Ascending aorta (tissue), 2 donors: ENCODE measurements around the gene TBC1D24. TPM values are rescaled to one million over a fixed set of nuclear protein-coding genes. Genes with fewer than 3 reads are reported as not detected.

ENCODE experiments used
- DNase-seq, 2 donors: peaks; one replicate each; pipeline ENCODE4 v3.0.0-alpha.2; 2019; ENCODE audit warnings: low spot score in 2 of 2
- H3K27ac ChIP-seq, 2 donors: fragments of 200-600 bp; sonication (generic); one replicate each; pipeline ENCODE4 v1.5.1; 2016 to 2017; ENCODE audit warnings: mild to moderate bottlenecking in 1 of 2
- H3K27me3 ChIP-seq: fragments of 200-600 bp; sonication (generic); one replicate; pipeline ENCODE4 v1.5.1; 2017
- H3K36me3 ChIP-seq, 2 donors: fragments of 200-600 bp; sonication (generic); one replicate each; pipeline ENCODE4 v1.5.1; 2016
- H3K4me1 ChIP-seq, 2 donors: fragments of 200-600 bp; sonication (generic); one replicate each; pipeline ENCODE4 v1.5.1; 2016 to 2017; ENCODE audit warnings: mild to moderate bottlenecking in 1 of 2
- H3K4me3 ChIP-seq, 2 donors: fragments of 200-600 bp; sonication (generic); one replicate each; pipeline ENCODE4 v1.5.1; 2016 to 2017; ENCODE audit warnings: mild to moderate bottlenecking in 1 of 2
- H3K9me3 ChIP-seq, 2 donors: fragments of 200-600 bp; sonication (generic); one replicate each; pipeline ENCODE4 v1.5.1; 2016
- CTCF ChIP-seq, 3 experiments: fragments of 200-600 bp in 2 of 3; fragments of 450-650 bp in 1 of 3; sonication (generic) in 2 of 3; IDR thresholded peaks; one replicate each; pipeline ENCODE4 v1.5.1; 2016 to 2019; ENCODE audit warnings: antibody characterized with exemption in 3 of 3, mild to moderate bottlenecking in 1 of 3, moderate library complexity in 1 of 3
- intact Hi-C: fragments of 100-400 bp; cut with DNase I; formaldehyde crosslinking; loops from one replicate; pipeline ENCODE4 v1.15.1; 2023
- total RNA-seq: library from RNA; depleted of rRNA; stranded (reverse); fragments of >200 nt; gene quantifications from one replicate; pipeline ENCODE4 v1.1.0, GENCODE V29; 2016

TBC1D24 gene
- total RNA-seq, 1 donor from 2014 or later = 22.5 TPM

GRCh38 chr16:2527784-2528100, 52.8 kb downstream of the TBC1D24 start:
- Histone ChIP-seq H3K4me1 (peaks cover 0 to 9% of the 10 kb centered on the region in 2 donors), H3K27me3 (no peaks in the 10 kb centered on the region), H3K36me3 (peaks cover 32 to 47% of the 10 kb centered on the region in 2 donors), H3K4me3 (no peak overlapping the region), H3K9me3 (no peaks in the 10 kb centered on the region), H3K27ac (no peak overlapping the region)
- no peak for TF ChIP-seq CTCF (IDR thresholded peaks at IDR 0.05)
- DNase-seq = no peak
- intact Hi-C loops = no loop called here

DNA sequence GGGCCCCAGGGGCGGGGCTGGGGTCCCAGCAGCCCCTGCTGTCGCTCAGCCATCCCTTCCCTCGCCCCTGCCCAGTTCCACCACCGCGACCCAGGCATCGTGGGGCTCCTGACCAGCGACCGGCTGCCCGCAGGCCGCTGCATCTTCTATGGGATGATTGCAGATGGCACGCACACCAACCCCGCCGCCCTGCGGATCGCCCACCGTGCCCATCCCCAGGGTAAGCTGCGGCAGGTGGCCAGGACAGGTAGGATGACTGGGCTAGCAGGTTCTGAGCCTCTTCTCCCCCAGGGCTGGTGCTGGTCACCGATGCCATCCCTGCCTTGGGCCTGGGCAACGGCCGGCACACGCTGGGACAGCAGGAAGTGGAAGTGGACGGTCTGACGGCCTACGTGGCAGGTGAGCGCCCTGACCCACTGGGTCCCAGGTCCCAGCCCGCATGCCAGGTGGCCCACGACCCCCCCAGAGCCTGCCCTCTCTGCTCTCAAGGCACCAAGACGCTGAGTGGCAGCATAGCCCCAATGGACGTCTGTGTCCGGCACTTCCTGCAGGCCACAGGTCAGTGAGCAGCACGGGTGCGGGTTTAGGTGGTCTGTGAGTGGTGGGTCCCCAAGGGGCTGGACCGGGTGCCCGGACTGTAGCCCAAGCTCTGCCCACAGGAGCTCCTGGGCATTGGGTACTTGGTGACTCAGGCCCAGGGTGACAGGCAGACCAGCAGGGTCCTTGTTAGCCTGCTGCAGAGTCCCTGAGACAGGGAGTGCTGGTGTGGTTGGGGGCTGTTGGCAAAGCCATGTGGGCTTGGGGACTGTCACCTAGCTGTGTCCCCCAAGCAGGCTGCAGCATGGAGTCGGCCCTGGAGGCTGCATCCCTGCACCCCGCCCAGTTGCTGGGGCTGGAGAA, 53.5 kb downstream of the TBC1D24 start:
- intact Hi-C loops = no loop called here

GRCh38 chr16:2529061-2529931, 54.4 kb downstream of the TBC1D24 start:
- Histone ChIP-seq H3K9me3 (no peaks in the 10 kb centered on the region), H3K36me3 (peaks cover 25 to 40% of the 10 kb centered on the region in 2 donors), H3K4me1 (peaks cover 0 to 11% of the 10 kb centered on the region in 2 donors), H3K27me3 (no peaks in the 10 kb centered on the region), H3K27ac (no peak overlapping the region), H3K4me3 (no peak overlapping the region)
- no peak for TF ChIP-seq CTCF (IDR thresholded peaks at IDR 0.05)
- no peak for DNase-seq
- intact Hi-C loops = no loop called here

More for the DNA sequence above, 53.5 kb downstream of the TBC1D24 start:
- TF ChIP-seq CTCF (IDR thresholded peaks at IDR 0.05) = no peak
- Histone ChIP-seq H3K4me3 (no peak overlapping the region), H3K9me3 (no peaks in the 10 kb centered on the region), H3K4me1 (peaks cover 0 to 11% of the 10 kb centered on the region in 2 donors), H3K27me3 (no peaks in the 10 kb centered on the region), H3K27ac (no peak overlapping the region), H3K36me3 (peaks cover 32 to 47% of the 10 kb centered on the region in 2 donors)
- peak in 1 of 2 donors; percentile 6 for DNase-seq

DNA sequence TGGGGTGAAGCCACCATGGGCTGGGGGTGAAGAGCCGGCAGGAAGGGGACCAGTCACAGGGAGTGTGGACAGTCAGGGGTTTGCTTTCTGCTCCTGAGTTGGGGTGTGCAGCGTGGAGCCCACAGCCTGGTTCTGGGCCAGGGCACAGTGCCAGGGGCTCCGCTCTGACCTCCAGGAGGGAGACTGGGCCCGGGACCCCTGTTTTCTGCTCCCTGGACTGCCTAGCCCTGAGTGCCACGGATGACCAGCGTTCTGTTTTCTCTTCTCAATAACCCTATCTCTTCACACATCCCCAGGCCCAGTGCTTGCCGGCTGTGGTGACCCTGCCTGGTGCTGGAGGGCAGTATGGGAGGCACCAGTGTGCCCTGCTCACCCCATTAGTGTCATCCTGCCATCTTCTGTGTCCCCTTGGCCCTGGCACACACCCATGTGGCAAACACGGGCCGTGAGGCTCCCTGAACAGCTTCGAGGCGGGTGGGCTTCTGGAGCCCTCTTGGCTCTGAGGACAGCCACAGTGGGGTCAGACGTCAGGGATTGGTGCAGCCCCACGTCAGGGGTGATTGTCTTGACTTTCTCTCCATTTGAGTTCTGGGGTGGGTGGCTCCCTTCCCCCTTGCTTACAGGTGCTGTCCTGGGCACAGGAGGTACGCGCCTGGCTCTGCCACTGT, 55.2 kb downstream of the TBC1D24 start:
- Histone ChIP-seq H3K27me3 (no peaks in the 10 kb centered on the region), H3K4me1 (peaks cover 0 to 11% of the 10 kb centered on the region in 2 donors), H3K4me3 (no peak overlapping the region), H3K27ac (no peak overlapping the region), H3K36me3 (peaks cover 21 to 34% of the 10 kb centered on the region in 2 donors), H3K9me3 (no peaks in the 10 kb centered on the region)
- intact Hi-C loops = loop anchor here (5.0 to 10.0 kb wide), 5 partner anchors 142 to 1218 kb away; partner anchors contain the start of genes FLYWCH1, HCFC1R1, THOC6 and TNFRSF12A
- no peak for TF ChIP-seq CTCF (IDR thresholded peaks at IDR 0.05)
- DNase-seq = no peak

- Histone ChIP-seq H3K27me3 (no peaks in the 10 kb centered on the region), H3K4me3 (peak overlapping the region in 1 of 2 donors; percentile 80), H3K27ac (peak overlapping the region; percentile 88 to 97), H3K36me3 (peaks cover 20 to 31% of the 10 kb centered on the region in 2 donors), H3K4me1 (peaks cover 0 to 11% of the 10 kb centered on the region in 2 donors), H3K9me3 (no peaks in the 10 kb centered on the region)
- intact Hi-C loops = loop anchor here (1.0 to 10.0 kb wide), 6 partner anchors 73 to 1218 kb away; partner anchors contain the start of genes FLYWCH1, HCFC1R1, THOC6 and TNFRSF12A
- TF ChIP-seq CTCF (IDR thresholded peaks at IDR 0.05) = no peak
- DNase-seq = no peak
These were observed 55.8 kb downstream of the TBC1D24 start for GRCh38 chr16:2530629-2531318.
